ENCODE measurements around the gene OR52A1. TPM values are rescaled to one million over a fixed set of nuclear protein-coding genes. Genes with fewer than 3 reads are reported as not detected.

OR52A1 gene
- total RNA-seq, 2 experiments from 2014 or later = not detected

DNA sequence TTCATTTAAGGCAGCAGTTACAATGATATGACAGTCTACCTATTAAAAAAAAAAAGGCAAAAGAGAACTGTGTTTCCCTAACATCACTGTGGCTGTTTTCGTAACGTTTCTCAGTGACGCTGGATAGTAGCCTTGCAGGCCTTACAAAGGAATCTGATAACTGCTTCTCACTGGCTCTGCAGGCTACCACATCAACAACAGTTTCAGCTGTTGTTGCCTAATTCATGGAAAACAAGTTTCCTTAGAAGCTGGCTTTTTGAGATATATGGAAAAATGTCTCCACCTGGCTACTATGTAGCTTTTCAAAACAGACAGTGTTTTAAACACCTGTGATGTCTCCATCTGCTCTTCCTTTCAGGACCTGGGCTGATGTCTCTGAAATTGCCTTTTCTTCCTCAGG lies 42.2 kb upstream of the OR52A1 start:
- no peak overlapping the region for H3K27ac Mint-ChIP-seq
- H3K9me3 Mint-ChIP-seq = peaks cover 3% of the 10 kb centered on the region
- no peak for DNase-seq
- no peaks in the 10 kb centered on the region for H3K4me1 Mint-ChIP-seq (ENCODE audit: low read depth)
- H3K36me3 Mint-ChIP-seq (ENCODE audit: low read depth) = no peaks in the 10 kb centered on the region
- CTCF ChIA-PET = no interaction called here
- intact Hi-C loops (cut with micrococcal nuclease) = no loop called here
- ATAC-seq = no peak
- no peak overlapping the region for H3K4me3 Mint-ChIP-seq
- TF ChIP-seq, protein P1, sequence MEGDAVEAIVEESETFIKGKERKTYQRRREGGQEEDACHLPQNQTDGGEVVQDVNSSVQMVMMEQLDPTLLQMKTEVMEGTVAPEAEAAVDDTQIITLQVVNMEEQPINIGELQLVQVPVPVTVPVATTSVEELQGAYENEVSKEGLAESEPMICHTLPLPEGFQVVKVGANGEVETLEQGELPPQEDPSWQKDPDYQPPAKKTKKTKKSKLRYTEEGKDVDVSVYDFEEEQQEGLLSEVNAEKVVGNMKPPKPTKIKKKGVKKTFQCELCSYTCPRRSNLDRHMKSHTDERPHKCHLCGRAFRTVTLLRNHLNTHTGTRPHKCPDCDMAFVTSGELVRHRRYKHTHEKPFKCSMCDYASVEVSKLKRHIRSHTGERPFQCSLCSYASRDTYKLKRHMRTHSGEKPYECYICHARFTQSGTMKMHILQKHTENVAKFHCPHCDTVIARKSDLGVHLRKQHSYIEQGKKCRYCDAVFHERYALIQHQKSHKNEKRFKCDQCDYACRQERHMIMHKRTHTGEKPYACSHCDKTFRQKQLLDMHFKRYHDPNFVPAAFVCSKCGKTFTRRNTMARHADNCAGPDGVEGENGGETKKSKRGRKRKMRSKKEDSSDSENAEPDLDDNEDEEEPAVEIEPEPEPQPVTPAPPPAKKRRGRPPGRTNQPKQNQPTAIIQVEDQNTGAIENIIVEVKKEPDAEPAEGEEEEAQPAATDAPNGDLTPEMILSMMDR (IDR thresholded peaks at IDR 0.05) = no peak
- H3K27me3 Mint-ChIP-seq = no peaks in the 10 kb centered on the region
- POLR2A ChIA-PET = no interaction called here

DNA sequence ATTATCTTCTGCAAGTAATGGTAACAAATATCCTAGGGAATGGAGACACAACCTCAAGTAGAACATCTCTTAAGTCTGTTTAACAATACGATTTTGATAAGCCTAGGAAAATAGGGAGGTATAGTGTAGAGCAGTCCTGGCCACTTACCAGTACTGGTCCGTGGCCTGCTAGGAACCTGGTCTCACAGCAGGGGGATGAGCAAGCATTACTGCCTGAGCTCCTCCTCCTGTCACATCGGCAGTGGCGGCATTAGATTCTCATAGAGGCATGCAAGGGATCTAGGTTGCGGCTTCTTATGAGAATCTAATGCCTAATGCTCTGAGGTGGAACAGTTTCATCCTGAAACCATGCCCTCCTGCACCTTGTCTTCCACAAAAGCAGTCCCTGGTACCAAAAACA lies 41.5 kb upstream of the OR52A1 start:
- DNase-seq = no peak
- no peaks in the 10 kb centered on the region for H3K4me1 Mint-ChIP-seq (ENCODE audit: low read depth)
- POLR2A ChIA-PET = no interaction called here
- no peaks in the 10 kb centered on the region for H3K36me3 Mint-ChIP-seq (ENCODE audit: low read depth)
- no peak overlapping the region for H3K4me3 Mint-ChIP-seq
- ATAC-seq = no peak
- intact Hi-C loops (cut with micrococcal nuclease) = no loop called here
- TF ChIP-seq, protein P1 (IDR thresholded peaks at IDR 0.05) = no peak
- H3K27me3 Mint-ChIP-seq = no peaks in the 10 kb centered on the region
- H3K9me3 Mint-ChIP-seq = peaks cover 3% of the 10 kb centered on the region
- no peak overlapping the region for H3K27ac Mint-ChIP-seq
- CTCF ChIA-PET = no interaction called here

- Mint-ChIP-seq H3K36me3 (ENCODE audit: low read depth) (no peaks in the 10 kb centered on the region), H3K4me3 (no peak overlapping the region), H3K27me3 (no peaks in the 10 kb centered on the region), H3K4me1 (ENCODE audit: low read depth) (no peaks in the 10 kb centered on the region), H3K9me3 (peaks cover 3% of the 10 kb centered on the region), H3K27ac (no peak overlapping the region)
- intact Hi-C loops (cut with micrococcal nuclease) = no loop called here
- ChIA-PET POLR2A (no interaction called here), CTCF (no interaction called here)
- no peak for ATAC-seq
- TF ChIP-seq, protein P1 (IDR thresholded peaks at IDR 0.05) = no peak
- no peak for DNase-seq
Observed at GRCh38 chr11:5192738-5193137, 38.2 kb upstream of the OR52A1 start.

DNA sequence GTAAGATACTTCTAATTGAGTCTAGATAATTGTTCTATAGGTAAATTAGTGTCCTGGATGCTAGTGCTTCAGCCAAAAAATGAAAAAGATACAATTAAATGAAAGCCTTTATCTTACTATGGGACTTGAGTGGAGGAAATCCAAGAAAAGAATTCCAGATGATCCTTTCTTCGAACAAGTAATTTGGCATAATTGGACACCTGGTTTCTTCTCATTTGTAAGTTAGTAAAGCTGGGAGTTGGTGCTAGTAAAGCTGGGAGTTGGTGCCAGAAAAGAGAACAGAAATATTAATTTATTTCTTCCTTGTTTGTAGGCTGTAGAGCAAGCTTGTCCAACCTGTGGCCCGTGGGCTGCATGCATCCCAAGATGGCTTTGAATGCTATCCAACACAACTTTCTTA lies 33.6 kb upstream of the OR52A1 start:
- no peaks in the 10 kb centered on the region for H3K9me3 Mint-ChIP-seq
- intact Hi-C loops (cut with micrococcal nuclease) = no loop called here
- DNase-seq (no peak), ATAC-seq (no peak)
- H3K4me1 Mint-ChIP-seq (ENCODE audit: low read depth) = no peaks in the 10 kb centered on the region
- no peak overlapping the region for H3K4me3 Mint-ChIP-seq
- ChIA-PET POLR2A (no interaction called here), CTCF (no interaction called here)
- TF ChIP-seq, protein P1 (IDR thresholded peaks at IDR 0.05) = no peak
- H3K36me3 Mint-ChIP-seq (ENCODE audit: low read depth) = no peaks in the 10 kb centered on the region
- H3K27me3 Mint-ChIP-seq = peaks cover 2% of the 10 kb centered on the region
- no peak overlapping the region for H3K27ac Mint-ChIP-seq

GRCh38 chr11:5178046-5178837 lies 23.7 kb upstream of the OR52A1 start:
- Mint-ChIP-seq H3K27ac (no peak overlapping the region), H3K9me3 (no peaks in the 10 kb centered on the region), H3K27me3 (no peaks in the 10 kb centered on the region), H3K4me1 (ENCODE audit: low read depth) (no peaks in the 10 kb centered on the region), H3K4me3 (no peak overlapping the region), H3K36me3 (ENCODE audit: low read depth) (no peaks in the 10 kb centered on the region)
- intact Hi-C loops (cut with micrococcal nuclease) = no loop called here
- TF ChIP-seq, protein P1 (IDR thresholded peaks at IDR 0.05) = no peak
- CTCF ChIA-PET = no interaction called here
- ATAC-seq (no peak), DNase-seq (no peak)
- POLR2A ChIA-PET = no interaction called here
